KOPT-K1 (cell line): ENCODE data around the gene CUX1.

Experiments
- H3K27ac ChIP-seq: fragments of 200-600 bp; sonication (generic); 2 replicates; pipeline ENCODE4 v1.5.1; 2016; ENCODE audit warnings: antibody characterized with exemption, mild to moderate bottlenecking, low read depth, low read length; ENCODE audit not compliant: poor library complexity, severe bottlenecking
- H3K36me3 ChIP-seq: fragments of 200-600 bp; sonication (generic); 2 replicates; pipeline ENCODE4 v1.5.1; 2017; ENCODE audit warnings: antibody characterized with exemption, mild to moderate bottlenecking, low read length, moderate library complexity; ENCODE audit not compliant: insufficient read depth
- H3K9me3 ChIP-seq: fragments of 200-600 bp; sonication (generic); 2 replicates; pipeline ENCODE4 v1.5.1; 2017; ENCODE audit warnings: antibody characterized with exemption, low read length, mild to moderate bottlenecking; ENCODE audit not compliant: insufficient read depth, poor library complexity, severe bottlenecking

CUX1 gene

DNA sequence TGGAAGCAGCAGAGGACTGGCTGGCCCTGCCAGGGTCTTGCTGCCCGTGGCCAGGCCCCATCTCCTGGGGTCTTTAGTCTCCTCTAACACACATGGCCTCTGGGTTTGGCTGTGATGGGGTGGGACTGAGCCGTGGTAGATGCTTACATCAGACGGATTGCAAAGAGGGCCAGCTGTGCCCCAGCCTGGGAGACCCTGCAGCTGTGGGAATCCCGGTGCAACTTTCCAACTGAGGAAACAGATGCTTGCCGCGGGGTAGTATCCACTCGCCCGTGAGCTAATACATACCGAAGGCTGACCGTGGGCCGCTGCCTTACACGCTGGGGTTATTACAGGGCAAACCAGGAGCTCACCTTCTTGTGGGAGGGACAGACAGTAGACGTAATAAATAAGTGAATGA, 445.1 kb downstream of the CUX1 start:
- Histone ChIP-seq H3K27ac (no peak overlapping the region), H3K36me3 (no peaks in the 10 kb centered on the region), H3K9me3 (no peaks in the 10 kb centered on the region)

DNA sequence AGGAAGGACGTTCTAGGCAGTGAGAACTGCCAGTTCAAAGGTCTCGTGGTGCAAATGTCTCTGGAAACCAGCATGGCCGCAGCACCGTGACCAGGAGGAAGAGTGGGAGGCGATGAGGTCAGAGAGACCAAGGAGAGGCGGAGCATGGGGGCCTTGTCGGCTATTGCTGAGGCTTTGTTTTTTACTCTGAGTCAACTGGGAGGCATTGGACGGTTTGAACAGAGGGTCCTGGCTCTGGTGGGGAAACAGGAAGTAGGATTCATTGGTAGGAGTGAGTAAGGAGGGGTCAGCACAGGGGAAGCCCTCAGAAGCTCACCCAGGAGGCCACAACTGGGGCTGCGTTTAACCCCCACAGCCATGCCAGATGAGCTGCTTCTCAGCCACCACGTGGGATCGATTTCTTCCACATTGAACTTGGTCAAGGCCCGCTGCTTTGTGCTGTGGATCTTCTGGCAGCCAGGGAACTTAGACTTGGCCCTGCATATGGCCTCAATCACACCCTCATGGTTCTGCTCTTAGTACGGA, 447.0 kb downstream of the CUX1 start:
- no peaks in the 10 kb centered on the region for H3K36me3 ChIP-seq
- no peaks in the 10 kb centered on the region for H3K9me3 ChIP-seq
- H3K27ac ChIP-seq, result no peak overlapping the region

DNA sequence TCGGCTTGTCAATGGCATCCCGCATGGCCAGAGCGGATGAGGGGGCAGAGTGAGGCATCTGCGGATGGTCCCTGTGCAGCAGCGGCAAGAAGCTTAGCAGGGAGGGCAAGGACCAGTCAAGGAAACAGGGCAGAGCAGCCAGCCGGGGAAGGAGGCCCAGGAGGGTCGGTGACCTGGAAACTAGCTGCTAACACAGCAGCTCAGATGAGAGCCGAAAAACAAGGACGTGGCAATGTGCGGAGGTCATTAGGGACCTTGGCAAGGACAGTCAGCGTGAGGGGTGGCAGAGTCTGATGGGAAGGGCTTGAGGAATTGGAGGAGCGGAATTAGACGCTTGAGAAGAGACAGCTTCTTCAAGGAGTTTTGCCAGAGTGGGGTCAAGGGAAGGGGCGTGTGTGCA, 449.1 kb downstream of the CUX1 start:
- Histone ChIP-seq H3K36me3 (no peaks in the 10 kb centered on the region), H3K27ac (no peak overlapping the region), H3K9me3 (no peaks in the 10 kb centered on the region)

DNA sequence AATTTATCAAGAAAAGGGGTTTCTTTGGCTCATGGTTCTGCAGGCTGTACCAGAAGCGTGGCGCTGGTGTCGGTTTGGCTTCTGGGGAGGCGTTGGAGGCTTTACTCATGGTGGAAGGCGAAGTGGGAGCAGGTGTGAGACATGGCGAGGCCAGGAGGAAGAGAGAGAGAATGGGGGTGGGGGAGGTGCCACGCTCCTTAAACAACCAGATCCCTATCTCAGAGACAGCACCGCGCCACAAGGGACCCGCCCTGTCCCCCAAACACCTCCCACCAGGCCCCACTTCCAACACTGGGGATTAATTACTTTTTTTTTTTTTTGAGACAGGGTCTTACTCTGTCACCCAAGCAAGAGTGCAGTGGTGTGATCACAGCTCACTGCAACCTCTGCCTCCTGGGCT, 451.2 kb downstream of the CUX1 start:
- Histone ChIP-seq H3K9me3 (no peaks in the 10 kb centered on the region), H3K27ac (no peak overlapping the region), H3K36me3 (no peaks in the 10 kb centered on the region)

- Histone ChIP-seq H3K36me3 (no peaks in the 10 kb centered on the region), H3K27ac (no peak overlapping the region), H3K9me3 (no peaks in the 10 kb centered on the region)
These were observed 452.9 kb downstream of the CUX1 start for GRCh38 chr7:102270178-102270887.

DNA sequence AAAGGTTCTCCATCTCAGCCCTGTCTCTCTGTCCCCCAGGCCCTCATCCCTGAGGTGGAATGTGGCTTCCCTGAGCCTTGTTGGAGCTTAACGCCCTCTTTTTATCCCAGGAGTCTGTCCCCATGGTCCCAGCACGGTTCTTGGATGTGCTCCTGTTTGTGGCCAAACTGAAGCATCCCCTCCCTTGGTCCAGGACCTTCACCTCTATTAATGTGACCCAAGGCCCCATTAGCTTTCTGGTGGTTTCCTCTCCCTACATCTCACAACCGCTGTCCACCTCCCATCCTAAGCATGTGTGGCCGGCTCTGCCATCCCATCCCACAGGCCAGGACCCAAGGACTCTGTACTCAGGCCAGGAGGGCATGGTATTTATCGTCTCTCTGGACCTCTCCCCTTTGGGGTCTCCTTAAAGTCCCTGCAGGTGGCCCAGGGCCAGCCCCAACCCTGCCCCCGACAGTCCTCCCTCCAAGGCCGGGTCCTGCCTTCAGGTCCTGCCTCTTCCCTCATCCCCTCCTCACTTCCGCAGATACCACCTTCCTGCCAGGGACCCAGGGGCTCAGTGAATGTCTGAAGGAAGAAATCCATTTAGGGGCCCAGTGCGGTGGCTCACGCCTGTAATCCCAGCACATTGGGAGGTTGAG, 453.9 kb downstream of the CUX1 start:
- Histone ChIP-seq H3K36me3 (no peaks in the 10 kb centered on the region), H3K9me3 (no peaks in the 10 kb centered on the region), H3K27ac (no peak overlapping the region)

GRCh38 chr7:102272075-102272916, 454.9 kb downstream of the CUX1 start:
- Histone ChIP-seq H3K27ac (no peak overlapping the region), H3K9me3 (no peaks in the 10 kb centered on the region), H3K36me3 (no peaks in the 10 kb centered on the region)

GRCh38 chr7:102272917-102273748, 455.7 kb downstream of the CUX1 start:
- no peak overlapping the region for H3K27ac ChIP-seq
- no peaks in the 10 kb centered on the region for H3K36me3 ChIP-seq
- H3K9me3 ChIP-seq, result no peaks in the 10 kb centered on the region

GRCh38 chr7:102273749-102274712, 456.6 kb downstream of the CUX1 start:
- Histone ChIP-seq H3K9me3 (no peaks in the 10 kb centered on the region), H3K36me3 (no peaks in the 10 kb centered on the region), H3K27ac (no peak overlapping the region)

- Histone ChIP-seq H3K36me3 (no peaks in the 10 kb centered on the region), H3K9me3 (no peaks in the 10 kb centered on the region), H3K27ac (no peak overlapping the region)
These were observed 457.8 kb downstream of the CUX1 start for GRCh38 chr7:102275123-102275703.

DNA sequence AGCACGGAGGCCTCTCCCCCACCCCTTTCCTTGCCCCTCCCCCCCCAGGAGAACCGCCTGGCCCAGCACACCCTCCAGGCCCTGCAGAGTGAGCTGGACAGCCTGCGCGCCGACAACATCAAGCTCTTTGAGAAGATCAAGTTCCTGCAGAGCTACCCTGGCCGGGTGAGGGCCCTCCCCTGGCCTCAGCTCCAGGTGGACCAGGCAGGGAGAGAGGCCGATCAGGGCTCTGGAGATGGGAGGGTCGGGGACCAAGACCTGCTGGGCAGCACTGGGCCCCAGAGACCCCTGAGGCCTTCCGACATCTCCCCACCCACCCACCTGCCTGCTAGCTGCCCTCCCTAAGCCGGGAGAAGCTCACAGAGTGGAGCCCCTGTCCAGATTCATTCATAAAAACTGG, 460.5 kb downstream of the CUX1 start:
- no peaks in the 10 kb centered on the region for H3K9me3 ChIP-seq
- no peaks in the 10 kb centered on the region for H3K36me3 ChIP-seq
- H3K27ac ChIP-seq, result no peak overlapping the region

- no peak overlapping the region for H3K27ac ChIP-seq
- H3K9me3 ChIP-seq, result no peaks in the 10 kb centered on the region
These were observed 462.3 kb downstream of the CUX1 start for GRCh38 chr7:102279537-102280400.

GRCh38 chr7:102280521-102280920, 463.1 kb downstream of the CUX1 start:
- Histone ChIP-seq H3K9me3 (no peaks in the 10 kb centered on the region), H3K27ac (no peak overlapping the region), H3K36me3 (no peaks in the 10 kb centered on the region)

More at GRCh38 chr7:102279537-102280400, 462.3 kb downstream of the CUX1 start:
- no peaks in the 10 kb centered on the region for H3K36me3 ChIP-seq
